B cell (primary cell): ENCODE results near the gene RGS11. TPM values are rescaled to one million over a fixed set of nuclear protein-coding genes. Genes with fewer than 3 reads are reported as not detected.

ENCODE experiments used
- ATAC-seq: fragments of 200-7000 bp; cut with Tn5 transposase; one replicate; pipeline ENCODE4 v1.10.0; 2021; ENCODE audit warnings: low read depth, mild to moderate bottlenecking, moderate number of reproducible peaks, moderate library complexity
- CTCF ChIA-PET: fragments of 350-600 bp; sonication (Branson Sonifier 250); formaldehyde crosslinking; loops from one replicate; lab custom pipeline; 2021; ENCODE audit warnings: antibody characterized with exemption, inconsistent platforms; lab: Charles Lee
- POLR2A ChIA-PET: fragments of 350-600 bp; sonication (Branson Sonifier 250); formaldehyde crosslinking; loops from one replicate; lab custom pipeline; 2021; ENCODE audit warnings: antibody characterized with exemption; lab: Charles Lee
- DNase-seq: peaks from one replicate; pipeline ENCODE4 v3.0.0; 2013
- H2AFZ ChIP-seq: 2 replicates; pipeline ENCODE4 v1.6.1; 2012; ENCODE audit warnings: mild to moderate bottlenecking, low read depth, low read length; ENCODE audit not compliant: insufficient read depth, poor library complexity, severe bottlenecking
- H3K27ac ChIP-seq, 2 donors: 1 replicate in 1 of 2; 2 replicates in 1 of 2; pipeline ENCODE4 v1.5.1; 2012 to 2013; ENCODE audit warnings: low read length in 2 of 2, mild to moderate bottlenecking in 2 of 2, moderate library complexity in 1 of 2
- H3K27me3 ChIP-seq, 4 experiments: fragments of 200-600 bp in 1 of 4; sonication (generic) in 1 of 4; replicated peaks in 1 of 4; 1 replicate in 2 of 4; 2 replicates in 2 of 4; pipeline versions ENCODE4 v1.6.1 to v1.7.0; 2013 to 2016; ENCODE audit warnings: low read length in 3 of 4, mild to moderate bottlenecking in 2 of 4, mixed read lengths in 1 of 4, moderate library complexity in 1 of 4; ENCODE audit not compliant: insufficient read depth in 4 of 4, control insufficient read depth in 3 of 4; ENCODE audit errors: control extremely low read depth in 1 of 4
- H3K36me3 ChIP-seq, 2 experiments: replicated peaks in 1 of 2; 1 replicate in 1 of 2; 2 replicates in 1 of 2; pipeline versions ENCODE4 v1.6.1 to v1.7.1; 2013; ENCODE audit warnings: low read length in 1 of 2; ENCODE audit not compliant: insufficient read depth in 2 of 2, control insufficient read depth in 1 of 2; ENCODE audit errors: control extremely low read depth in 1 of 2, extremely low read depth in 1 of 2
- H3K4me1 ChIP-seq, 2 donors: fragments of 200-600 bp in 1 of 2; sonication (generic) in 1 of 2; 1 replicate in 1 of 2; 2 replicates in 1 of 2; pipeline versions ENCODE4 v1.5.1 to v1.6.1; 2013 to 2017; ENCODE audit warnings: low read length in 2 of 2; ENCODE audit not compliant: control insufficient read depth in 2 of 2, insufficient read depth in 2 of 2
- H3K4me2 ChIP-seq: replicated peaks from 2 replicates; pipeline ENCODE3; 2012; ENCODE audit warnings: mild to moderate bottlenecking, low read depth, low read length; ENCODE audit not compliant: poor library complexity, severe bottlenecking
- H3K4me3 ChIP-seq, 5 experiments: fragments of 200-600 bp in 1 of 5; sonication (generic) in 1 of 5; 1 replicate in 3 of 5; 2 replicates in 2 of 5; pipeline versions ENCODE4 v1.5.1 to v1.7.0; 2011 to 2016; ENCODE audit warnings: low read length in 4 of 5, mild to moderate bottlenecking in 4 of 5, low read depth in 2 of 5, control low read depth in 1 of 5, moderate library complexity in 1 of 5; ENCODE audit not compliant: insufficient read depth in 1 of 5; ENCODE audit errors: control extremely low read depth in 1 of 5, extremely low read depth in 1 of 5
- H3K79me2 ChIP-seq: fragments of 200-600 bp; sonication (generic); one replicate; pipeline ENCODE4 v1.6.0; 2016; ENCODE audit warnings: low read length; ENCODE audit not compliant: control insufficient read depth, insufficient read depth
- H3K9ac ChIP-seq: fragments of 200-600 bp; sonication (generic); 2 replicates; pipeline ENCODE4 v1.6.1; 2017; ENCODE audit warnings: mild to moderate bottlenecking, low read length, moderate library complexity
- H3K9me3 ChIP-seq, 3 donors: one replicate each; pipeline versions ENCODE4 v1.6.1 to v1.7.1; 2013; ENCODE audit warnings: low read length in 2 of 3; ENCODE audit not compliant: control insufficient read depth in 2 of 3, insufficient read depth in 1 of 3; ENCODE audit errors: control extremely low read depth in 1 of 3
- H4K20me1 ChIP-seq: 2 replicates; pipeline ENCODE4 v1.6.0; 2012; ENCODE audit warnings: mild to moderate bottlenecking, low read length; ENCODE audit not compliant: insufficient read depth, control insufficient read depth, poor library complexity, severe bottlenecking
- H3K27ac Mint-ChIP-seq: one replicate; pipeline ENCODE4 v1.8.0; 2021; ENCODE audit warnings: mixed read lengths
- H3K27me3 Mint-ChIP-seq: one replicate; pipeline ENCODE4 v1.8.0; 2021; ENCODE audit warnings: mixed read lengths
- H3K4me1 Mint-ChIP-seq: one replicate; pipeline ENCODE4 v1.8.0; 2021; ENCODE audit warnings: mixed read lengths
- H3K4me3 Mint-ChIP-seq: one replicate; pipeline ENCODE4 v1.8.0; 2021; ENCODE audit warnings: mixed read lengths
- H3K9me3 Mint-ChIP-seq: one replicate; pipeline ENCODE4 v1.8.0; 2022; ENCODE audit warnings: mixed read lengths; ENCODE audit not compliant: insufficient read depth
- CTCF ChIP-seq: fragments of 200-600 bp; IDR thresholded peaks from one replicate; pipeline ENCODE4 v1.8.0; 2022; ENCODE audit warnings: antibody characterized with exemption, mild to moderate bottlenecking
- EZH2 ChIP-seq: IDR thresholded peaks from 2 replicates; pipeline ENCODE4 v1.6.1; 2012; ENCODE audit warnings: borderline replicate concordance, low read depth, mild to moderate bottlenecking, moderate library complexity, low read length; ENCODE audit not compliant: insufficient read depth, poor library complexity, severe bottlenecking
- WGBS: methylation state at CpG from one replicate; pipeline ENCODE4 v1.1.5; 2013; ENCODE audit warnings: missing lambda C conversion rate; ENCODE audit not compliant: insufficient coverage; 5-methylcytosine and 5-hydroxymethylcytosine counted together
- intact Hi-C: fragments of 100-400 bp; cut with micrococcal nuclease; formaldehyde crosslinking; loops from one replicate; pipeline ENCODE4 v1.10.0; 2022
- polyA plus RNA-seq: library from polyadenylated mRNA; depleted of rRNA; stranded (reverse); fragments of >200 nt; gene quantifications from 2 replicates; pipeline ENCODE4 v1.2.3, GENCODE V29; 2012
- total RNA-seq, 2 donors: library from RNA; stranded (reverse); fragments of 120-200 nt in 1 of 2; gene quantifications; 1 replicate in 1 of 2; 2 replicates in 1 of 2; pipeline versions ENCODE4 v1.2.3 to v1.2.4, GENCODE V29; 2013 to 2022

The RGS11 gene
- total and polyA plus RNA-seq, 2 donors (not counting 1 experiment from before 2014, with no cell fraction given) = 0.39 TPM; not detected in 1

GRCh38 chr16:301950-302349 is 26.2 kb upstream of the RGS11 start:
- no peaks in the 10 kb centered on the region for H3K9me3 ChIP-seq
- ChIA-PET POLR2A (no interaction called here), CTCF (no interaction called here)
- H3K27ac ChIP-seq = no peak overlapping the region
- Mint-ChIP-seq H3K9me3 (no peaks in the 10 kb centered on the region), H3K27me3 (no peaks in the 10 kb centered on the region), H3K27ac (no peak overlapping the region), H3K4me1 (no peaks in the 10 kb centered on the region), H3K4me3 (no peak overlapping the region)
- H3K27me3 ChIP-seq = no peaks in the 10 kb centered on the region
- H3K4me2 ChIP-seq = no peak overlapping the region
- H2AFZ ChIP-seq = no peak overlapping the region
- no peak overlapping the region for H3K9ac ChIP-seq
- no peak for ATAC-seq
- 99% methylated on average over 10 of the region's 13 CpGs for WGBS
- peaks cover 9% of the 10 kb centered on the region for H3K79me2 ChIP-seq
- no peak overlapping the region for H3K4me3 ChIP-seq
- H3K4me1 ChIP-seq = no peaks in the 10 kb centered on the region
- TF ChIP-seq CTCF (no peak), EZH2 (no peak)
- peaks cover 0 to 31% of the 10 kb centered on the region in 2 experiments for H3K36me3 ChIP-seq
- H4K20me1 ChIP-seq = peaks cover 10% of the 10 kb centered on the region
- intact Hi-C loops = no loop called here
- no peak for DNase-seq

- no peaks in the 10 kb centered on the region for H3K27me3 Mint-ChIP-seq
- WGBS = 100% methylated on average over 3 of the region's 6 CpGs
- POLR2A ChIA-PET = no interaction called here
- Histone ChIP-seq H3K4me1 (no peaks in the 10 kb centered on the region), H3K36me3 (peaks cover 0 to 33% of the 10 kb centered on the region in 2 experiments), H3K4me3 (no peak overlapping the region), H2AFZ (no peak overlapping the region), H3K9me3 (no peaks in the 10 kb centered on the region), H3K27ac (no peak overlapping the region), H3K4me2 (no peak overlapping the region), H3K27me3 (no peaks in the 10 kb centered on the region), H3K79me2 (peaks cover 9% of the 10 kb centered on the region), H4K20me1 (peaks cover 8% of the 10 kb centered on the region), H3K9ac (no peak overlapping the region)
- H3K27ac Mint-ChIP-seq = no peak overlapping the region
- H3K4me3 Mint-ChIP-seq = no peak overlapping the region
- no peaks in the 10 kb centered on the region for H3K9me3 Mint-ChIP-seq
- DNase-seq (no peak), ATAC-seq (no peak)
- no peaks in the 10 kb centered on the region for H3K4me1 Mint-ChIP-seq
- TF ChIP-seq CTCF (no peak), EZH2 (no peak)
- intact Hi-C loops = no loop called here
- CTCF ChIA-PET = no interaction called here
Observed at GRCh38 chr16:301235-301634, 25.5 kb upstream of the RGS11 start.
